A549 (cell line): ENCODE data around the gene RABGEF1. TPM values are rescaled to one million over a fixed set of nuclear protein-coding genes. Genes with fewer than 3 reads are reported as not detected.
"Not testable (repeated sequence)": the region's sequence is repeated elsewhere in the genome, so short reads cannot be mapped to it uniquely, and the experiment has no call there.

Source experiments
- ATAC-seq, 2 experiments: fragments of 200-7000 bp in 1 of 2; fragments of >200 bp in 1 of 2; cut with Nextera tagmentation in 1 of 2; cut with Tn5 transposase in 1 of 2; 3 replicates each; pipeline versions ENCODE4 v1.8.0 to v1.9.1; 2018 to 2020; ENCODE audit warnings: mild to moderate bottlenecking in 1 of 2, moderate library complexity in 1 of 2
- CTCF ChIA-PET: fragments of 300-600 bp; sonication (Branson Sonifier 250); formaldehyde crosslinking; extraction: SDS; loops from one replicate; lab custom pipeline; 2021; ENCODE audit warnings: antibody characterized with exemption, inconsistent platforms; lab: Yijun Ruan, JAX
- POLR2A ChIA-PET: fragments of 350-600 bp; formaldehyde crosslinking; extraction: SDS; loops from one replicate; lab custom pipeline; 2021; ENCODE audit warnings: antibody characterized with exemption, inconsistent platforms; lab: Yijun Ruan, JAX
- DNase-seq, 2 experiments: peaks; one replicate each; pipeline versions ENCODE4 v3.0.0 to v3.0.0-alpha.2; 2011 to 2016; ENCODE audit warnings: low read depth in 1 of 2, low spot score in 1 of 2
- FAIRE-seq: peaks from 2 replicates; lab custom pipeline; 2011; peaks lifted over from hg19 to GRCh38; lab: Jason Lieb, UNC
- H3K27ac ChIP-seq, 2 experiments: fragments of >200 bp; sonication (Bioruptor Twin); formaldehyde crosslinking; 3 replicates each; pipeline ENCODE4 v1.5.1; 2016 to 2017
- H3K4me1 ChIP-seq: fragments of >200 bp; sonication (Bioruptor Twin); formaldehyde crosslinking; 3 replicates; pipeline ENCODE4 v1.6.1; 2016
- H3K4me2 ChIP-seq: fragments of >200 bp; sonication (Bioruptor Twin); formaldehyde crosslinking; 3 replicates; pipeline ENCODE4 v1.6.1; 2016
- H3K4me3 ChIP-seq: fragments of >200 bp; sonication (Bioruptor Twin); formaldehyde crosslinking; 3 replicates; pipeline ENCODE4 v1.5.1; 2016
- H3K9me3 ChIP-seq: fragments of >200 bp; sonication (Bioruptor Twin); formaldehyde crosslinking; 3 replicates; pipeline ENCODE4 v1.6.1; 2016
- CHD4 ChIP-seq: fragments of 200-600 bp; sonication (generic); IDR thresholded peaks from 2 replicates; pipeline ENCODE4 v1.6.1; 2016; ENCODE audit warnings: antibody characterized with exemption, mild to moderate bottlenecking, borderline replicate concordance
- CTCF ChIP-seq: fragments of >200 bp; sonication (Bioruptor Twin); formaldehyde crosslinking; IDR thresholded peaks from 3 replicates; pipeline ENCODE4 v1.5.1; 2016
- FOSL2 ChIP-seq, 2 experiments: fragments of 450-650 bp in 1 of 2; fragments of >200 bp in 1 of 2; sonication (Bioruptor Twin) in 1 of 2; formaldehyde crosslinking; IDR thresholded peaks; 2 replicates each; pipeline versions ENCODE4 v1.5.0 to v1.6.1; 2016 to 2020; ENCODE audit warnings: mild to moderate bottlenecking in 1 of 2, moderate library complexity in 1 of 2
- JUN ChIP-seq, 2 experiments: fragments of >200 bp; sonication (Bioruptor Twin); formaldehyde crosslinking; IDR thresholded peaks; 2 replicates in 1 of 2; 3 replicates in 1 of 2; pipeline ENCODE4 v1.6.1; 2016 to 2017
- PHF8 ChIP-seq: fragments of 200-600 bp; sonication (generic); IDR thresholded peaks from 2 replicates; pipeline ENCODE4 v1.6.1; 2016; ENCODE audit warnings: low read depth, mild to moderate bottlenecking, antibody characterized with exemption, moderate library complexity, borderline replicate concordance
- RAD21 ChIP-seq, 2 experiments: fragments of >200 bp in 1 of 2; sonication (Bioruptor Twin) in 1 of 2; formaldehyde crosslinking in 1 of 2; IDR thresholded peaks in 1 of 2; conservative IDR thresholded peaks in 1 of 2; 2 replicates in 1 of 2; 3 replicates in 1 of 2; pipeline ENCODE4 v1.6.1; 2012 to 2018; ENCODE audit warnings: inconsistent platforms in 1 of 2
- RCOR1 ChIP-seq: fragments of 150-350 bp; IDR thresholded peaks from 2 replicates; pipeline ENCODE4 v1.6.1; 2014; ENCODE audit warnings: antibody characterized with exemption, low read length, low read depth
- ZFP36 ChIP-seq: fragments of 450-650 bp; IDR thresholded peaks from 2 replicates; pipeline ENCODE4 v1.6.1; 2014; ENCODE audit warnings: borderline replicate concordance; ENCODE audit not compliant: partially characterized antibody
- ZNF302 ChIP-seq: fragments of 250-450 bp; sonication (Bioruptor Pico); IDR thresholded peaks from 2 replicates; pipeline ENCODE4 v1.9.0; 2021; ENCODE audit warnings: inconsistent platforms, mild to moderate bottlenecking, moderate library complexity
- WGBS: methylation state at CpG from one replicate; pipeline ENCODE4 v1.1.6; 2017; ENCODE audit errors: missing lambda C conversion rate; 5-methylcytosine and 5-hydroxymethylcytosine counted together
- polyA plus RNA-seq, 4 experiments: library from polyadenylated mRNA; depleted of rRNA in 3 of 4; stranded (reverse); fragments of >200 nt; fragmentation: RNase III in 1 of 4; extraction: RNeasy Plus Mini Kit Qiagen cat#74134 plus additional on column Dnase treatment in 1 of 4; gene quantifications; 2 replicates in 3 of 4; 3 replicates in 1 of 4; pipeline ENCODE4 v1.2.3, GENCODE V29; 2011 to 2017

RABGEF1 gene
- polyA plus RNA-seq, 2 of the 4 experiments (the other 2 are of a cell fraction), result 16.2 to 22.6 TPM

GRCh38 chr7:66845379-66846095 lies 105.0 kb downstream of the RABGEF1 start:
- ChIA-PET CTCF (interaction anchor here (0.6 kb wide), 1 partner anchor 1110 kb away, joined by 3 read pairs; no protein-coding TSS in a partner anchor), POLR2A (interaction anchor here (1.0 to 1.6 kb wide), 10 partner anchors 13 to 288 kb away, joined by 3 to 15 read pairs (median 4); partner anchors contain the start of genes RABGEF1, SBDS, TMEM248 and TYW1)
- peak overlapping the region; percentile 90 to 91 for H3K27ac ChIP-seq
- no peaks in the 10 kb centered on the region for H3K9me3 ChIP-seq
- TF ChIP-seq PHF8 (peak; percentile 44; the same call in 1 of the 2 replicates), CHD4 (no peak), RAD21 (conservative IDR thresholded peaks at IDR 0.05 in 1 of 2, IDR thresholded peaks at IDR 0.05 in 1 of 2) (no peak), ZNF302 (CRISPR knock-in tag) (no peak), JUN (IDR thresholded peaks at IDR 0.05) (no peak)
- DNase-seq (no peak), FAIRE-seq (no peak), ATAC-seq (no peak)
- peak overlapping the region; percentile 96 for H3K4me3 ChIP-seq
- peaks cover 20% of the 10 kb centered on the region; the same call in 2 of the 3 replicates for H3K4me1 ChIP-seq
- H3K4me2 ChIP-seq, result peak overlapping the region; percentile 97
- 71% methylated on average over 18 of the region's 19 CpGs for WGBS

- Histone ChIP-seq H3K27ac (peak overlapping the region in 1 of 2 experiments; percentile 90; a peak in 4 of 6 replicates), H3K4me1 (peaks cover 20% of the 10 kb centered on the region; the same call in 2 of the 3 replicates), H3K4me2 (peak overlapping the region; percentile 97)
- POLR2A ChIA-PET, H3K9me3 ChIP-seq, ATAC-seq, CTCF ChIA-PET, FAIRE-seq, DNase-seq, H3K4me3 ChIP-seq: not testable (repeated sequence)
- WGBS, result 95% methylated on average over 4 of the region's 4 CpGs
Observed at GRCh38 chr7:66846096-66846445, 105.5 kb downstream of the RABGEF1 start.

GRCh38 chr7:66847523-66847855 lies 107.0 kb downstream of the RABGEF1 start:
- CTCF ChIA-PET, ATAC-seq, H3K27ac ChIP-seq, H3K4me2 ChIP-seq, H3K4me3 ChIP-seq, DNase-seq, FAIRE-seq, H3K9me3 ChIP-seq: not testable (repeated sequence)
- WGBS, result 55% methylated on average over 1 of the region's 2 CpGs
- POLR2A ChIA-PET, result interaction anchor here (0.7 kb wide), 1 partner anchor 28 kb away, joined by 3 read pairs; no protein-coding TSS in a partner anchor
- H3K4me1 ChIP-seq, result peaks cover 20% of the 10 kb centered on the region; the same call in 2 of the 3 replicates

DNA sequence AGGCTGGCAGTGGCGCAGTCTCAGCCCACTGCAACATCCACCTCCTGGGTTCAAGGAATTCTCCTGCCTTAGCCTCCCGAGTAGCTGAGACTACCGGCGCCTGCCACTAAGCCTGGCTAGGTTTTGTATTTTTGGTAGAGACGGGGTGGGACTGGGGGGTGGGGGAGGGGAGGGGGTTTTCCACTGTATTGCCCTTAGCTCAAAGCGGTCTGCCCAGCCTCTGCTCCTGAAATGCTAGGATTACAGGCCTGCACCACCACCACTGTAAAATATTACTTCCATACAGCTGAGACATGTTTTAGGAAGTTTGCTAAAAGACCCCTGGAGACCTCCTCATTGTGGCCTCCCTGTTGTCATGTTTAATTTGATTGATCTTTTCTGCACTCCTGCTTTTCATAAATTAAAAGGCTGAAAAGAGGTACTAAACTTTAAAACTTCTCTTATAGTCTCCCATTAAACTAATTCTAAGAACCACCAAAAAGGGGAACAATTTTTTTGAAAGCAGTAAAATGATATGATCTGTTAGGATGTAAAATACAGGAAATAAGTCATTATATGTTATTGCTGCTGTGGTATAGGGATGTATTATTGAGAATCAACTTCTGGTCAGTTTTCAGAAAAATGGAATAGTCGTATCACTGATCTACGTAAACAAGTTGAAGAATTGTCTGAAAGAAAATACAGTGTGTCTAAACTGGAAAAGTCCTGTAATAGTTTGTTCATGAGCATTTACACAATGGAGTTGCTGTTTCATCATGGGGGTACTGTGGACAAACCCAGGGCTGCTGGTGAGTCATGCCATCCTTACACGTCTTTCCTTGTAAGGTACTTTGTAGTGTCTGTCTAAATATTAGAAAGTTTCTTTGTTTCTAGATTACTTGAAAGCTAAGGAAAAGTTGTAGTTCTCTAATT lies 107.6 kb downstream of the RABGEF1 start:
- TF ChIP-seq FOSL2 (IDR thresholded peaks at IDR 0.05), result no peak
- TF ChIP-seq FOSL2 (CRISPR knock-in tag; IDR thresholded peaks at IDR 0.05), result peak; percentile 67
- no peak for TF ChIP-seq RCOR1
- TF ChIP-seq ZFP36, result no peak
- no peak for TF ChIP-seq CTCF
- TF ChIP-seq, all 56 proteins: peak for 1
- FAIRE-seq (no peak), ATAC-seq (no peak), DNase-seq (peak; percentile 18 to 59)
- WGBS, result 82% methylated on average over 8 of the region's 9 CpGs
- Histone ChIP-seq H3K4me3 (no peak overlapping the region), H3K4me1 (peaks cover 20% of the 10 kb centered on the region; the same call in 2 of the 3 replicates), H3K9me3 (no peaks in the 10 kb centered on the region), H3K27ac (peak overlapping the region in 1 of 2 experiments; percentile 54; a peak in 2 of 6 replicates), H3K4me2 (peak overlapping the region; percentile 38)
- ChIA-PET CTCF (no interaction called here), POLR2A (interaction anchor here (0.7 kb wide), 1 partner anchor 29 kb away, joined by 3 read pairs; no protein-coding TSS in a partner anchor)
